CD14-positive monocyte (primary cell): Measurements from ENCODE around the gene WHAMM. TPM values are rescaled to one million over a fixed set of nuclear protein-coding genes. Genes with fewer than 3 reads are reported as not detected.

ENCODE experiments used
- DNase-seq, 3 donors: peaks; one replicate each; pipeline ENCODE4 v3.0.0-alpha.2; 2011 to 2022
- H2AFZ ChIP-seq: 2 replicates; pipeline ENCODE4 v1.6.0; 2012; ENCODE audit warnings: mild to moderate bottlenecking, low read depth, low read length, inconsistent platforms; ENCODE audit not compliant: insufficient read depth, poor library complexity, severe bottlenecking
- H3K27ac ChIP-seq, 2 donors: 1 replicate in 1 of 2; 2 replicates in 1 of 2; pipeline ENCODE4 v1.5.1; 2012 to 2013; ENCODE audit warnings: low read length in 2 of 2, control low read depth in 1 of 2, inconsistent platforms in 1 of 2, low read depth in 1 of 2, mild to moderate bottlenecking in 1 of 2
- H3K27me3 ChIP-seq, 2 donors: one replicate each; pipeline versions ENCODE4 v1.6.0 to v1.6.1; 2011 to 2013; ENCODE audit warnings: low read length in 2 of 2; ENCODE audit not compliant: control insufficient read depth in 2 of 2, insufficient read depth in 2 of 2
- H3K36me3 ChIP-seq, 2 donors: replicated peaks in 1 of 2; 1 replicate in 1 of 2; 2 replicates in 1 of 2; pipeline versions ENCODE4 v1.5.1 to v1.6.1; 2012 to 2013; ENCODE audit warnings: low read length in 2 of 2, control low read depth in 1 of 2, inconsistent platforms in 1 of 2, mild to moderate bottlenecking in 1 of 2; ENCODE audit not compliant: insufficient read depth in 2 of 2, control insufficient read depth in 1 of 2
- H3K4me1 ChIP-seq, 2 donors: 1 replicate in 1 of 2; 2 replicates in 1 of 2; pipeline versions ENCODE4 v1.5.1 to v1.6.1; 2012 to 2013; ENCODE audit warnings: low read length in 2 of 2, control low read depth in 1 of 2, inconsistent platforms in 1 of 2, mild to moderate bottlenecking in 1 of 2, moderate library complexity in 1 of 2; ENCODE audit not compliant: insufficient read depth in 2 of 2, control insufficient read depth in 1 of 2
- H3K4me2 ChIP-seq: replicated peaks from 2 replicates; pipeline ENCODE3; 2012; ENCODE audit warnings: low read length, moderate library complexity, mild to moderate bottlenecking; ENCODE audit not compliant: poor library complexity, severe bottlenecking; ENCODE audit errors: extremely low read depth
- H3K4me3 ChIP-seq, 3 experiments: fragments of 200-600 bp in 1 of 3; sonication (generic) in 1 of 3; replicated peaks in 1 of 3; 1 replicate in 2 of 3; 2 replicates in 1 of 3; pipeline ENCODE4 v1.5.1; 2011 to 2013; ENCODE audit warnings: low read length in 3 of 3, mild to moderate bottlenecking in 3 of 3, control low read depth in 2 of 3, low read depth in 2 of 3, inconsistent platforms in 1 of 3, moderate library complexity in 1 of 3
- H3K79me2 ChIP-seq: 2 replicates; pipeline ENCODE4 v1.6.0; 2012; ENCODE audit warnings: mild to moderate bottlenecking, control low read depth, inconsistent platforms, low read length, moderate library complexity; ENCODE audit not compliant: insufficient read depth
- H3K9ac ChIP-seq: 2 replicates; pipeline ENCODE4 v1.6.0; 2017; ENCODE audit warnings: low read length, mild to moderate bottlenecking; ENCODE audit not compliant: insufficient read depth, poor library complexity, severe bottlenecking
- H3K9me3 ChIP-seq, 2 donors: replicated peaks in 1 of 2; 1 replicate in 1 of 2; 2 replicates in 1 of 2; pipeline versions ENCODE4 v1.5.1 to v1.6.1; 2012 to 2013; ENCODE audit warnings: low read length in 2 of 2, control low read depth in 1 of 2; ENCODE audit not compliant: control insufficient read depth in 1 of 2, insufficient read depth in 1 of 2
- H4K20me1 ChIP-seq: 2 replicates; pipeline ENCODE4 v1.6.0; 2012; ENCODE audit warnings: mild to moderate bottlenecking, low read length, control low read depth, moderate library complexity; ENCODE audit not compliant: insufficient read depth
- H3K27ac Mint-ChIP-seq, 7 donors: one replicate each; pipeline ENCODE4 v1.8.0; 2020; ENCODE audit warnings: mild to moderate bottlenecking in 7 of 7, mixed read lengths in 7 of 7, moderate library complexity in 6 of 7, inconsistent platforms in 2 of 7
- H3K27me3 Mint-ChIP-seq, 3 donors: one replicate each; pipeline ENCODE4 v1.8.0; 2021 to 2022; ENCODE audit warnings: low read depth in 3 of 3, mild to moderate bottlenecking in 3 of 3, mixed read lengths in 3 of 3, moderate library complexity in 3 of 3, inconsistent platforms in 1 of 3
- H3K36me3 Mint-ChIP-seq, 2 donors: one replicate each; pipeline ENCODE4 v1.8.0; 2020; ENCODE audit warnings: mixed read lengths in 2 of 2, inconsistent platforms in 1 of 2, mild to moderate bottlenecking in 1 of 2
- H3K4me1 Mint-ChIP-seq: one replicate; pipeline ENCODE4 v1.8.0; 2020; ENCODE audit warnings: mild to moderate bottlenecking, mixed read lengths
- H3K4me3 Mint-ChIP-seq, 2 donors: one replicate each; pipeline ENCODE4 v1.8.0; 2020; ENCODE audit warnings: mild to moderate bottlenecking in 2 of 2, mixed read lengths in 2 of 2, moderate library complexity in 1 of 2
- H3K9me3 Mint-ChIP-seq, 7 donors: one replicate each; pipeline ENCODE4 v1.8.0; 2020 to 2022; ENCODE audit warnings: mixed read lengths in 7 of 7, mild to moderate bottlenecking in 6 of 7, moderate library complexity in 6 of 7, inconsistent platforms in 2 of 7
- WGBS: methylation state at CpG from one replicate; pipeline ENCODE4 v1.1.5; 2013; ENCODE audit warnings: missing lambda C conversion rate; ENCODE audit not compliant: insufficient coverage; 5-methylcytosine and 5-hydroxymethylcytosine counted together
- intact Hi-C, 2 donors: fragments of 100-400 bp; cut with micrococcal nuclease; formaldehyde crosslinking; loops; one replicate each; pipeline versions ENCODE4 v1.15.0 to v1.15.1; 2023
- polyA plus RNA-seq, 3 donors: library from polyadenylated mRNA; depleted of rRNA in 1 of 3; unstranded in 2 of 3; stranded (reverse) in 1 of 3; fragments of 300-500 nt in 2 of 3; fragments of >200 nt in 1 of 3; fragmentation: Illumina TruSeq in 2 of 3; gene quantifications; 1 replicate in 2 of 3; 2 replicates in 1 of 3; pipeline ENCODE4 v1.2.3, GENCODE V29; 2012 to 2021
- TF ChIP-seq, protein P1 (sequence below): fragments of 200-600 bp; IDR thresholded peaks from one replicate; pipeline ENCODE4 v1.8.0; 2022; ENCODE audit warnings: antibody characterized with exemption, mild to moderate bottlenecking

The WHAMM gene
- polyA plus RNA-seq, 3 donors, result 0.69 to 7.8 (median 0.92) TPM

DNA sequence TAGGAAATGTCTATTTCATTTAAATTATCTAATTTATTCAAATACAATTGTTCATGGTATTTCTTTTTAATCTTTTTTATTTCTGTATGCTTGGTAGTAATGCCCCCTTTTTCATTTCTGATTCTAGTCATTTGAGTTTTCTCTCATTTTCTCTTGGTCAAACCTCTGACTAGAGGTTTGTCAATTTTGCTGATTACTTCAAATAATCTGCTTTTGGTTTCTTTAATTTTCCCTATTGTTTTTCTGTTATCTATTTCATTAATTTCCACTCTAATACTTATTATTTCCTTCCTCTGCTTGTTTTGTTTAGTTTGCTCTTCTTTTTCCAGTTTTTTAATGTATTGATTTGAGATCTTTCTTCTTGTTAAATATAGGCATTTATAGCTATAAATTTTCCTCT, 15.7 kb upstream of the WHAMM start:
- Mint-ChIP-seq H3K9me3 (peaks cover 2 to 9% (median 6%) of the 10 kb centered on the region in 7 donors), H3K36me3 (no peaks in the 10 kb centered on the region), H3K4me1 (no peaks in the 10 kb centered on the region), H3K27ac (no peak overlapping the region), H3K27me3 (peaks cover 0 to 2% (median 1%) of the 10 kb centered on the region in 3 donors), H3K4me3 (no peak overlapping the region)
- Histone ChIP-seq H3K9ac (no peak overlapping the region), H3K4me2 (no peak overlapping the region), H4K20me1 (no peaks in the 10 kb centered on the region), H3K36me3 (no peaks in the 10 kb centered on the region), H3K79me2 (no peaks in the 10 kb centered on the region), H3K9me3 (no peaks in the 10 kb centered on the region), H3K27ac (no peak overlapping the region), H3K27me3 (peaks cover 0 to 3% of the 10 kb centered on the region in 2 donors), H3K4me3 (no peak overlapping the region), H3K4me1 (no peaks in the 10 kb centered on the region), H2AFZ (no peak overlapping the region)
- intact Hi-C loops, result no loop called here
- TF ChIP-seq, protein P1, sequence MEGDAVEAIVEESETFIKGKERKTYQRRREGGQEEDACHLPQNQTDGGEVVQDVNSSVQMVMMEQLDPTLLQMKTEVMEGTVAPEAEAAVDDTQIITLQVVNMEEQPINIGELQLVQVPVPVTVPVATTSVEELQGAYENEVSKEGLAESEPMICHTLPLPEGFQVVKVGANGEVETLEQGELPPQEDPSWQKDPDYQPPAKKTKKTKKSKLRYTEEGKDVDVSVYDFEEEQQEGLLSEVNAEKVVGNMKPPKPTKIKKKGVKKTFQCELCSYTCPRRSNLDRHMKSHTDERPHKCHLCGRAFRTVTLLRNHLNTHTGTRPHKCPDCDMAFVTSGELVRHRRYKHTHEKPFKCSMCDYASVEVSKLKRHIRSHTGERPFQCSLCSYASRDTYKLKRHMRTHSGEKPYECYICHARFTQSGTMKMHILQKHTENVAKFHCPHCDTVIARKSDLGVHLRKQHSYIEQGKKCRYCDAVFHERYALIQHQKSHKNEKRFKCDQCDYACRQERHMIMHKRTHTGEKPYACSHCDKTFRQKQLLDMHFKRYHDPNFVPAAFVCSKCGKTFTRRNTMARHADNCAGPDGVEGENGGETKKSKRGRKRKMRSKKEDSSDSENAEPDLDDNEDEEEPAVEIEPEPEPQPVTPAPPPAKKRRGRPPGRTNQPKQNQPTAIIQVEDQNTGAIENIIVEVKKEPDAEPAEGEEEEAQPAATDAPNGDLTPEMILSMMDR, result no peak
- DNase-seq, result no peak

DNA sequence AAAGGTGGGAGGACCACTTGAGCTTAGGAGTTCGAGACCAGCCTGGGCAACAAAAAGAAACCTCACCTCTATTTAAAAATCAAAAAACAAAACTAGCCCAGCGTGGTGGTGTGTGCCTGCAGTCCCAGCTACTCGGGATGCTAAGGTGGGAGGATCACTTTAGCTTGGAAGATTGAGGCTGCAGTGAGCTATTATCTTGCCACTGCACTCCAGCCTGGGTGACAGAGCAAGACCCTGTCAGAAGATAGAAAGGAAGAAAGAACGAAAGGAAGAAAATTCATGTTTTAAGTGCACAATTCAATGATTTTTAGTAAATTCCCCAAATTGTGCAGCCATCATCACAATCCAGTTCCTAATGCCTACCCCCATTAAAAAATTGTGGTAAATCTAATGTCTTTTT, 11.3 kb upstream of the WHAMM start:
- no peaks in the 10 kb centered on the region for H3K36me3 Mint-ChIP-seq
- Histone ChIP-seq H3K4me2 (no peak overlapping the region), H3K27ac (no peak overlapping the region), H3K79me2 (no peaks in the 10 kb centered on the region), H4K20me1 (no peaks in the 10 kb centered on the region), H3K9ac (no peak overlapping the region), H3K9me3 (no peaks in the 10 kb centered on the region), H3K4me1 (no peaks in the 10 kb centered on the region), H3K4me3 (no peak overlapping the region), H2AFZ (no peak overlapping the region), H3K27me3 (peaks cover 0 to 3% of the 10 kb centered on the region in 2 donors), H3K36me3 (no peaks in the 10 kb centered on the region)
- WGBS, result 100% methylated on average over 2 of the region's 4 CpGs
- H3K27me3 Mint-ChIP-seq, result peaks cover 2 to 9% (median 7%) of the 10 kb centered on the region in 3 donors
- H3K4me3 Mint-ChIP-seq, result no peak overlapping the region
- H3K4me1 Mint-ChIP-seq, result no peaks in the 10 kb centered on the region
- TF ChIP-seq, protein P1, result no peak
- no peak overlapping the region for H3K27ac Mint-ChIP-seq
- peaks cover 2 to 9% (median 6%) of the 10 kb centered on the region in 7 donors for H3K9me3 Mint-ChIP-seq
- no peak for DNase-seq
- intact Hi-C loops, result no loop called here
